NCI-H128 (cell line): Measurements from ENCODE around the gene SAA4.
"Not testable (repeated sequence)": the region's sequence is repeated elsewhere in the genome, so short reads cannot be mapped to it uniquely, and the experiment has no call there.

Experiments used
- DNase-seq: peaks from one replicate; lab custom pipeline; 2025; ENCODE audit not compliant: unreplicated experiment; lab: John Stamatoyannopoulos, UW

Gene SAA4, protein sequence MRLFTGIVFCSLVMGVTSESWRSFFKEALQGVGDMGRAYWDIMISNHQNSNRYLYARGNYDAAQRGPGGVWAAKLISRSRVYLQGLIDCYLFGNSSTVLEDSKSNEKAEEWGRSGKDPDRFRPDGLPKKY

DNA sequence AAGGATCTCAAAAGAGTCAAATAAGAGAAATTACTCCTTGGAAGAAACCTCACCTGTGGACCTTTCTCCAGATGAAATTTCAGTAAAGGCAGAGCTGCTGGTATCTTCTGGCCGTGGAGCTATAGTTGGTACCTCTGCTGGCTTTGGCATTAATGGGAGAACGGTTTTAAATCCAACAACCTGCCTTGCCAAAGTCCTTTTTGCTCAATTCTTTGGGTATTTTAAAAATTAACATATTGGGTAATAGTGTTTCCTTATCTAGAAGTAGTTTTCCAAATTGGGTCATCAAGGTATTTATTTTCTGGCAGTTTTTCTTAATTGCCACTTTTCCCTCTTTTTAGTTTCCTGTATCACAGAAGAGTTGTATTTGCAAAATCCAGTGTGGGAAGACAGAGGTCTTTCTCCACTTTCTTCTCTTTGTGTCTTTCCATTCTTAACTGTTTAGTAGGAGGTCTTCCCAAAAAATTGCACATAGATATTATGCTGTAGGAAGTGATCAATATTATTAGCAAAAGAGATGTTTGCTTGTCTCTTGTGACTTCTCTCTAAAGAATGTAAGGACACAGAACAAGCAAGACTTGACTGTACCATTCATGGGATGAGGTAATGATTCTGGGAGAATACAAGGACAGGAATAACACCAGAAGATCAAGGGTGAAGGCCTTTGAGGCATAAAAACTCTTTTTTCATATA is at the start of gene SAA4:
Gene SAA4 (minus strand): TSS at position 139 of the 693 bp plus-strand sequence. CDS start 876 bp downstream, outside the sequence.
- DNase-seq = no peak

DNA sequence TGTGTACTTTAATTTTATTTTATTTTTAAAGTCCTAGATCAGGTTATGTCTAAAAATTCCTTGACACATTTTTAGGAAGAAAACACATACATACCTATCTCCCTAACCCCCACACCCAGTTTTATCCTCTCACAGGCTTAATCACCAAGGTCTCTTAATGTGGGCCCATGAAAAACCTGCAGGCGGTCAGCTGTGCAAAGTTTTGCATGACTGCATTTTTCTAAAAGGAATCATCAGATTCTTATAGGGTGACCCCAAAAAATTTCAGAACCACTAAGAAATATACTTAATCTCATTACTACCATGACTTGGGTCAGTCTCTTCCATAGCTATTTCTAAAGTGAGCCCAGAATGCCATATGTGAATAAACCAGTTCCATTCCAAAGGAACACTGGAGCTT is 49.2 kb upstream of the SAA4 start:
- no peak for DNase-seq

DNA sequence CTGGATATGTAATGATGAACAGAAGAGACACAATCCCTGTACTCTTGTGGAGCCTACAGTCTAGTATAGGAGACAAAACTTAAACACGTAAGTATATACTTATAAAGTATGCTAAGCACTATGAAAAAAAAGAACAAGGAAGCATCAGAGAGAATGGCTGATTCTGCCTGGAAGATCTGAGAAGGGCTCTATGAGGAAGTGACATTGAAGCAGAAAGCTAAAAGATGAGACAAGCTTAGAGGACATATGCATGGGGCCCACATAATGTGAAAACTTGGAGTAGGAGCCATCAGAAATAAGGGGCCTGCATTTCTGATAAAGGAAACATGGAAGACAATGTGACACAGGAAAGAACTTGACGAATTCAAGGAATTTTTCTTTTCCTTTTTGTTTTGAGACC is 46.0 kb upstream of the SAA4 start:
- no peak for DNase-seq

DNA sequence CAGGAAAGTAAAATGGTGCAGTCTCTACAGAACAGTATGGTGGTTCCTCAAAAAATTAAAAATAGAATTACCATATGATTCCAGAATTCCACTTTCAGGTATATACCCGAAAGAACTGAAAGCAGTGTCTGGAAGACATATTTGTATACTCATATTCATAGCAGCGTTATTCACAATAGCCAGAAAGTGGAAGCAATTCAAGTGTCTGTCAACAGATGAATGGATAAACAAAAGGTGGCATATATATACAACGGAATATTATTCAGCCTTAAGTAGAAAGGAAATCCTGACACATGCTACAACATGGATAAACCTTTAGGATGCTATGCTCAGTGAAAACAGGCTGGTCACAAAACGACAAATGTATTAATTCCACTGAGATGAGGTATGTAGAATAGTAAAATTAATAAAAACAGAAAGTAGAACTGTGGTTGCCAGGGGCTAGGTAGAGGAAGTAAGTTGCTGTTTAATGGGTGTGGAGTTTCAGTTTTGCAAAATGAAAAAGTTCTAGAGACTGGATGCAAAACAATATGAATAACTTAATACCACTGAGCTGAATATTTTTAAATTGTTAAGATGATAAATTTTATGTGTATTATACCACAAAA is 43.9 kb upstream of the SAA4 start:
- no peak for DNase-seq

DNA sequence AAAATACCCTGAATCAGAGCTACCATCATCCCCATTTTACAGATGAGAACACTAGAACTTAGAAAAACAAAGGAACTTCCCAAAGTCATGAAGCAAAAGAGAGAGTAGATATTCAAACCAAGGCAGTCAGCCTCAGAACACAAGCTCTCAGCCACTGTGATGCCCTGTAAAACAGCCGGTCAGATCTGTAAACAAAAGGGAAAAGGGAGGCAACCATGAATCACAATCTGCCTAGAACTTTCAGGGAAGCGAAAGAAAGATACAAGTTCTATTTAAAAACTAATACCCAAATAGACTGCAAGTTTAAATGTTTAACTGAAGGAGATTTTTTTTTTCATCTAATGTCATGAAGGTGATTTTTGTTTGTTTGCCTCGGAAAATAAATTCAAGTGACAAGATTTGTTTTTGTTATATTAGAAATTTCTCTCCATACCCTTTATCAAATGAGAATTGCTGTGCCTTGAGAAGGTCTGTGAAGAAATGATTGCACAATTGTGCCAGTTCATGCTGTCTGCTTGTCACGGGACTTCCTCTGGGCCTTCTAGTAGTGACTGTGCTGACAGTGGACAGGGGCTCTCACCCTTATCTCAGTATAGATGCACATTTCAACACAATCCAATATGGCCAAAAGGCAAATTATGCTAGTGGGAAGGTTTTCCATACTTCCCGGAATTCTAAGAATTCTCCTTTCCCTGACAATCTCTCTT is 41.1 kb upstream of the SAA4 start:
- DNase-seq = no peak

DNA sequence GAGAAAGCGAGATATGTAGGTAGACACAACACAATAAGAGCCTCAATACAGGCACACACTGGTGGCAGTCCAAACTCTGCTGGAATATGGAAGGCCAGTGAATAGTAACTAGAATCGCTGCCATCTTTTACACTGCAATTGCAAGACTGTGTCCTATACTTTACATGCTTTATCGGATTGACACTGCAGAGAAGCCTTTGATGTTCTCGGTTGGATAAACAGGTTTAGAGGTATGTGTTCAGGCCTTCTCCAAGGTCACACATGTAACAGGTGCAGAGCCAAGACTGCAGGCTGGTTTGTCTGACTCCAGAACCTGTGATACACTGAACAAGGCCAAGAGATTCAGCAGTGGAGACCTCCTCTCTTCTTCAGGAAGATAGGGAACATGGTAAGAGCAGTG is 34.6 kb upstream of the SAA4 start:
- no peak for DNase-seq

DNA sequence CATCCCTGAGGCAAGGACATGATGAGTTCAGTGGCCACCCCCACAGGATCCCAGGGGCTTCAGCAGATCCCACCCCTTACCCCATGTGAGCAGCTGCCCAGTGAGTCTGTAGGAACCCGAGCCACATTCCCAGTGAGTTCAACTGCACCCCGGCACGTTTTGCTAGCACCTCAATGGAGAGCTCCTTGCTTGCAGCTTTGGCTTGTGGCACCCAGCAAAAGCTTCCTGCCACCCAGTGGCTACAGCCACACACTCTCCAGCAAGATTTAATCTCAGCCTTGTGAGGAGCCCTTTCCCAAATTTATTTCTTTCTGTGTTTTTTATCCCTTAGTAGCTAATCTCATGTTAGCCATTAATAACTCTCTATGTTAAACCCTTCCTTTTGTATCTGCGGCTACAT is 33.5 kb upstream of the SAA4 start:
- no peak for DNase-seq

DNA sequence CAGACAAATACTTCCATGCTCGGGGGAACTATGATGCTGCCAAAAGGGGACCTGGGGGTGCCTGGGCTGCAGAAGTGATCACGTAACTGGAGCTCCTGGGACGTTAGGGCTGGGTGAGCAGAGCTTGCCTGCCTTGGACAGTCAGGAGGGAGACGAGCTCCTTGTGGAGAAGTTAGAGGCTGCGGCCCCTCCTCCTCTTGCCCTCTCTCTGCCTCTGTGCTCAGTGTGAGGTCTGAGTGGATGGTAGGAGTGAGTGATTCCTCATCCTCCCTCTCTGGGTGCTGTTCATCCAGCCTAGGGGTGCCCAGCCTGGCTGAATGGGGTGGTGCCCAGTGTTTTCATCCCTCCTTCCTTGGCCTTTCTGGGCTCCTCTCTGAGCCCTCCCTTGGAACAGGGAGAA is 32.6 kb upstream of the SAA4 start:
- DNase-seq = not testable (repeated sequence)

DNA sequence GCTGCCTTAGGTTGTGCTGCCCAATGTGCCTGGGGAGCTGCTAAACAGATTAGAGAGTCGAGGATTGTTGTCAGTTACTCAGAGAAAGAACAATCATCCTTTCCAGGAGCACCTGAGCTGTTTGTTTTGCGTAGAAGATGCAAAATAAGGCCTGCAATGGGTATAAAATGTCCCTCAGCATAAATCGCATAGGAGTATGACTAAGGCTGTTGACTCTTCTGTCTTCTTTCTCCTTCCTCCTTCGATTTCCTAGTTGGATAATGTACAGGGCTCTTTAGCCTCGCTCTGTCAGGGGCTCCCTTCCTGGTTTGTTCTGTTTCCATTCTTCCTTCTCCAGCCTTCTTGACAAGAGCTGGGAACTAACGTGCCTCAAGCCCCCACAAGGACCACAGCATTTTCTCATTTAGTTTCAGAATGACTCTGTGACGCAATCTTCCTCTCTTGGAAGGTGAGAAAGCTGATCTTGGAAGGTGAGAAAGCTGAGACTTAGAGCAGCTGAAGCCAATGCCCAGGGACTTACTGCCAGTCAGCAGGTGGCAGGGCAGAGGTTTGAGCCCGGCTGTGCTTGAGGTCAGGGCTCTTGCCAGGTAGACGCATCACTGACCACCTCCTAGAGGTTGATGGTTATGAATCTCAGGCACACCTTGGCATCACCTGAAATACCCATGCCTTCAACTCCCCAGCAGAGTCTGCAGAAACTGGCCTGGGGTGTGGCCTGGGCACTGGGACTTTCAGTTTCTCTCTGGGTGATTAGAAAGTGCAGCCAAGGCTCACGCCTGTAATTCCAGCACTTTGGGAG is 30.9 kb upstream of the SAA4 start:
- DNase-seq = not testable (repeated sequence)

DNA sequence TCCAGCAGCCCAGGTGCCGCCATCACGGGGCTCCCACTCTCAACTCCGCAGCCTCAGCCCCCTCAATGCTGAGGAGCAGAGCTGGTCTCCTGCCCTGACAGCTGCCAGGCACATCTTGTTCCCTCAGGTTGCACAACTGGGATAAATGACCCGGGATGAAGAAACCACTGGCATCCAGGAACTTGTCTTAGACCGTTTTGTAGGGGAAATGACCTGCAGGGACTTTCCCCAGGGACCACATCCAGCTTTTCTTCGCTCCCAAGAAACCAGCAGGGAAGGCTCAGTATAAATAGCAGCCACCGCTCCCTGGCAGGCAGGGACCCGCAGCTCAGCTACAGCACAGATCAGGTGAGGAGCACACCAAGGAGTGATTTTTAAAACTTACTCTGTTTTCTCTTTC is 29.3 kb upstream of the SAA4 start, which contains the start of gene SAA1:
Gene SAA1 (plus strand): TSS at position 316 of the 400 bp plus-strand sequence. CDS start 624 bp downstream, outside the sequence.
- no peak for DNase-seq

DNA sequence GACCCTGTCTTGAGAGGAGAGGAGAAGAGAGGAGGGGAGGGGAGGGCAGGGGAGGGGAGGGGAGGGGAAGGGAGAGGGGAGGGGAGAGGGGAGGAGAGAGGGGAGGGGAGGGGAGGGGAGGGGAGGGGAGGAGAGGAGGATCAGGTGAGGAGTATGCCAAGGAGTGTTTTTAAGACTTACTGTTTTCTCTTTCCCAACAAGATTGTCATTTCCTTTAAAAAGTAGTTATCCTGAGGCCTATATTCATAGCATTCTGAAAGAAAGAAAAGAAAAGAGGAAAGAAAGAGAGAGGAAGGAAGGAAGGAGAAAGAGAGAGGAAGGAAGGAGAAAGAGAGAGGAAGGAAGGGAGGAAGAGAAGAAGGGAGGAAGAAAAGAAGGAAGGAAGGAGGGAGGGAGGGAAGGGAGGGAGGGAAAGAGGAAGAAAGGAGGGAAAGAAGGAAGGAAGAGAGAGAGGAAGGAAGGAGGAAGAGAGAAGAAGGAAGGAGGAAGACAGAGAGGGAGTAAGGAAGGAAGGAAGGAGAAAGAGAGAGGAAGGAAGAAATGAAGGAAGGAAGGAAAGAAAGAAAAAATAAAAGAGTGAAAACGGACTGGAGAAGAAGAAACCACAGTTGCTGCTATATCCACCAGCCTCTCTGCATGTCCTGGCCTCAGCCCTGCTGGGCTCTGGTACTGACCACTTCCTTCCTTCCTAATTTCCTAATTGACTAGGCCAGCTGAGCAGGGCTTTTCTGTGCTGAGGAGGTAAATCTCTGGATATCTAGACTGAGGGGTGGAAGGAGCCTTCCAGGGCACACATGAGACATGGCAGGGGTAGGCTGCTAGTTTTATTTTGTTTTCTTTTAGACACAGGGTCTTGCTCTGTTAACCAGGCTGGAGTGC is 28.3 kb upstream of the SAA4 start:
- no peak for DNase-seq

DNA sequence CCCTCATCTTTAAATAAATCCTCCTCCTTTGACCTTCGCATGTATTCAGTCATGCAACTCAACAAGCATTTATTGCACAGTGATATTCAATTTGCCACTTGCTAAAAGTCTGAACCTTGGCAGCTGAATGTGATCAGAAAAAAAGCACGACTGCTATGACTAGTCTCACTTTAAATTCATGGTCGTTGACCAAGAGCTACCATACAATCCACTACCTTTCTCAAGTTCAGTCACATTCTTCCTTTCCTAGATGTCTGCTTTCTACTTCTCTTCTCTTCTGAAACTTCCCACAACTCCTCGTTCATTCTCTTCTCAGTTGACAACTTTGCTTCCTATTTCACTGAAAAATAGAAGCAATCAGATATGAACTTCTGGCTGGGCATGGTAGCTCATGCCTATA is 27.4 kb upstream of the SAA4 start:
- DNase-seq = no peak

DNA sequence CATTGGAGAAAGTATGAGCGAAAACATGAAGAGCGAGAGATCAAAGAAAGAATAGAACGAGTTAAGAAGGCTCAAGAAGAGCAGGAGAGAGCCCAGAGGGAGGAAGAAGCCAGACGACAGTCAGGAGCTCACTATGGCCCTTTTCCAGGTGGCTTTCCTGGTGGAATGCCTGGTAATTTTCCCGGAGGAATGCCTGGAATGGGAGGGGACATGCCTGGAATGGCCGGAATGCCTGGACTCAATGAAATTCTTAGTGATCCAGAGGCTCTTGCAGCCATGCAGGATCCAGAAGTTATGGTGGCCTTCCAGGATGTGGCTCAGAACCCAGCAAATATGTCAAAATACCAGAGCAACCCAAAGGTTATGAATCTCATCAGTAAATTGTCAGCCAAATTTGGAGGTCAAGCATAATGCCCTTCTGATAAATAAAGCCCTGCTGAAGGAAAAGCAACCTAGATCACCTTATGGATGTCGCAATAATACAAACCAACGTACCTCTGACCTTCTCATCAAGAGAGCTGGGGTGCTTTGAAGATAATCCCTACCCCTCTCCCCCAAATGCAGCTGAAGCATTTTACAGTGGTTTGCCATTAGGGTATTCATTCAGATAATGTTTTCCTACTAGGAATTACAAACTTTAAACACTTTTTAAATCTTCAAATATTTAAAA is 26.2 kb upstream of the SAA4 start:
- DNase-seq = not testable (repeated sequence)

DNA sequence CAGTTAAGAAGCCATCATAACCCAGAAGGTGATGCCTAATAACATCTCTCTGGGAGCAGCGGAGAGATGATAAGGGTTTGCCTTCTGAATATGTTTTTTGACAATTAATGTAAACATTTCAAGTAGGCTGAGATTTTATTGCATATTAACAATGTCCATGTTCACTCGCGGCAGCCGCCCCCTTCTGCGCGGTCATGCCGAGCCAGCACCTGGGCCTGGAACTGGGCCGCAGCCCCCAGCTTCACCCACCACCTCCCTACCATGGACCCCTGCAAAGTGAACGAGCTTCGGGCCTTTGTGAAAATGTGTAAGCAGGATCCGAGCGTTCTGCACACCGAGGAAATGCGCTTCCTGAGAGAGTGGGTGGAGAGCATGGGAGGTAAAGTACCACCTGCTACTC is 25.1 kb upstream of the SAA4 start:
- no peak for DNase-seq

DNA sequence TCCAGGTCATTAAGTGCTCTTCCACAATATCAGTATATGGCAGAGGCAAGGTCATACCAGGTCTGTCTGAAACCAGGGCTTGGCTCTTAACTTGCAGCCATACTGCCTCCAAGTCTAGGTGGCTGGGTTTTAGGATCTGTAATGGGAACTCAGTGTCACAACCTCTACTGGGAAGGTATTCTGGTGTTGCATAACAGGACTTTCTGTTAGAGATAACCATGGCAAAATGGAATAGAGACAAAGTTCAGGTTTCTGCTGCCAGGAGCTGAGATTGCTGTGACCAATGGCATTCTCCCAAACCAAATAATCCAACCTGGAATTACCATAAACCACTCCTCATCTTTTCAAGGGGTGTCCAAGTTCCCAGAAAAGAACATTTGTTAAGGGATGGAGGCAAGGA is 22.7 kb upstream of the SAA4 start:
- DNase-seq = no peak

DNA sequence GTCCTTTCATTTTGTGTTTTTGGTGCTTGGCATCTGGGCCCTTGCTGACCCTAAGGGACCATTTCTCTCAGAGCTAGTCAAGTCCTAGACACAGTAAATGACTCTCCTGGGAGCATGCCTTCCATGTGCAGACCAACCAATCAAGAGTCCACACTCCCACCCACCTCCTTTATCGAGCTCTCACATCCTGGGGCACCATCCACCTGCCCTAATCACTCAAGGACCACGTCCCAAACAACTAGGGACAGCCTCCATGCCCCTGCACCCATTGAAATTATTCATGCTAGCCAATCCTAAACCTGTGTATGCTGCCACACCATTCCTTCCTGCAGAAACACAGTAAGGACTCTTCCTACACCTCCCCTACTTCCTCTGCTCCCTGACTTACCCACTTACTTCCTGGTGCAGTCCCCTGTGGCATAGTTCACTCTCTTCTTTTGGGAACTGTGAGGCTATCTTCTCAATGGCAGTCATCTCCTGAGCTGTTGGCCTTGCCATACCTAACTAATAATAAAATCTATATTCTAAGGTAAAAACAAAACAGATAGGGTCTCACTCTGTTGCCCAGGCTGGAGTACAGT is 18.3 kb upstream of the SAA4 start:
- no peak for DNase-seq

DNA sequence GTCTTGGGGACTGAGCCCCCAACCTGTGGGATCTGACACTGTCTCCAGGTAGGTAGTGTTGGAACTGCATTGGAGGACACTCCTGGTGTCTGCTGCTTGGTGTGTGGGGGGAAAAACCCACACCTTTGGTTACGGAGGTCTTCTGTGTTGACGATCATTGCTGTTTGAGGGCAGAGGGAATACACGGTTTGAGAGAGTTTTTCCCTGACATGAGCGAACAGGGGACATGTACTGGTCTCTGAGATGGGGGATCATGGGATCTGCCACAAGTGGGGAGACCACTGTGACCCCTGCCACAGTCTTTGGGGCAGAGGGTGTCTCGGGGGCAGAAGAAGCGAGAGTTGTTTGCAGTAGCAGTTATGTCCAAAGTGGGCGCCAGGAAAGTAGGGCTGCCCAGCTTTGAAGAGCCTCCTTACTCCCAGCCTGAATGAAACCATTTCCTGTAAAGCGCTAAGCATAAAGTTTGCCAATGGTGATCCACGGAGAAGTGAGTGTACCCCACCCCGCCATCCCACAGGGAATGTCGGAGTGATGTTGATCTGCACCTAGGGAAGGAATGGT is 17.3 kb upstream of the SAA4 start:
- no peak for DNase-seq

DNA sequence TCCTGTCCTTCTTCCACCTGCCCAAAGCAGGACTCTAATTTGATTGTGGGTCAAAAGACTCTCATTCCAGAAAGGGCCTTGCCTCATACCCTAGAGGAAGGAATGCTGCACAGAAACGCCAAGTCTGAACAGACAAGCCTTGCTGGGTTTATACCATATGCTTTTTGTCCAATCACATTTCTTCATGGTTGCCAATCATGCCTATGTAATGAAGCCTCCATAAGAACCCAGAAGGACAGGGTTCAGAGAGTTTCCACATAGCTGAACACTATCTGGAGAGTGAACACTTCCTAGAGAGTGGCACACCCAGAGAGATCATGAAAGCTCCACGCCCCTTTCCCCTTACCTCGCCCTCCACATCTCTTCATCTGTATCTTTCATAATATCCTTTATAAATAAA is 16.6 kb upstream of the SAA4 start:
- no peak for DNase-seq

DNA sequence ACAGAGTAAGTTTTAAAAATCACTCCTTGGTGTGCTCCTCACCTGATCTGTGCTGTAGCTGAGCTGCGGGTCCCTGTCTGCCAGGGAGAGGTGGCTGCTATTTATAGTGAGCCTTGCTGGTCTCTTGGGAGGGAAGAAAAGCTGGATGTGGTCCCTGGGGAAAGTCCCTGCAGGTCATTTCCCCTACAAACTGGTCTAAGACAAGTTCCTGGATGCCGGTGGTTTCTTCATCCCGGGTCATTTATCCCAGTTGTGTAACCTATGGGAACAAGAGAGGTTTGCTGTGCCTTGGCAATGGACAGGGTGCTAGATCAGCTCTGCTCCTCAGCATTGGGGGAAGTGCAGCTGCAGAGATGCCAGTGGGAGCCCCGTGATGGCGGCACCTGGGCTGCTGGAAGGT is 12.0 kb upstream of the SAA4 start, which contains the start of gene SAA2:
Gene SAA2 (minus strand): TSS at position 108 of the 400 bp plus-strand sequence. CDS start 657 bp downstream, outside the sequence.
- DNase-seq = no peak
